Sigmoid colon (tissue), 4 donors: ENCODE measurements around the gene ZNF79.

Source experiments
- POLR2A ChIP-seq, 2 donors: fragments of 450-650 bp; IDR thresholded peaks; one replicate each; pipeline ENCODE4 v1.6.1; 2016; ENCODE audit warnings: antibody characterized with exemption in 2 of 2, mild to moderate bottlenecking in 2 of 2, moderate library complexity in 2 of 2
- POLR2AphosphoS5 ChIP-seq, 4 donors: sonication (generic); formaldehyde crosslinking; IDR thresholded peaks; one replicate each; pipeline ENCODE4 v1.6.1; 2017; ENCODE audit warnings: antibody characterized with exemption in 4 of 4
- TF ChIP-seq, protein P1 (sequence below), 4 experiments: fragments of 450-650 bp in 3 of 4; fragments of 200-600 bp in 1 of 4; IDR thresholded peaks; one replicate each; pipeline ENCODE4 v1.5.1; 2016 to 2019; ENCODE audit warnings: antibody characterized with exemption in 4 of 4, mild to moderate bottlenecking in 3 of 4, moderate library complexity in 2 of 4

DNA sequence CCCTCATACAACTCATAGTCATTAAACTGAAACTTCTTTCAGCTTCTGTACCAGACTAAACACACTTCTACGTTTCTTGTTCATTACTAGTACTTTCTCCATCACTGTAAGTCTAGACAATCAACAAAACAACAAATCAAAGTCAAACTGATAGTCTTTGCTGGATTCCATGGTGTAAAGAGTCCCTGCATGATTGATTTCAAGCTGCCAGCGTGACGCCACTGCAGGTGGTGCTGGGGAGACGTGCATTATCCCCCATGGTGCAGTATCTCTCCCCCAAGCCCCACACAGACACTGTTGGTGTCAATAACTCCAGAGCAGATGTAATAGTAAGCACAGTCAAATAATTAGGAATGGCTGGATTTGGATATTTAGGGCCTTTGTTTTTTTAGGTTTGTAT lies 37.9 kb upstream of the ZNF79 start:
- TF ChIP-seq, protein P1, sequence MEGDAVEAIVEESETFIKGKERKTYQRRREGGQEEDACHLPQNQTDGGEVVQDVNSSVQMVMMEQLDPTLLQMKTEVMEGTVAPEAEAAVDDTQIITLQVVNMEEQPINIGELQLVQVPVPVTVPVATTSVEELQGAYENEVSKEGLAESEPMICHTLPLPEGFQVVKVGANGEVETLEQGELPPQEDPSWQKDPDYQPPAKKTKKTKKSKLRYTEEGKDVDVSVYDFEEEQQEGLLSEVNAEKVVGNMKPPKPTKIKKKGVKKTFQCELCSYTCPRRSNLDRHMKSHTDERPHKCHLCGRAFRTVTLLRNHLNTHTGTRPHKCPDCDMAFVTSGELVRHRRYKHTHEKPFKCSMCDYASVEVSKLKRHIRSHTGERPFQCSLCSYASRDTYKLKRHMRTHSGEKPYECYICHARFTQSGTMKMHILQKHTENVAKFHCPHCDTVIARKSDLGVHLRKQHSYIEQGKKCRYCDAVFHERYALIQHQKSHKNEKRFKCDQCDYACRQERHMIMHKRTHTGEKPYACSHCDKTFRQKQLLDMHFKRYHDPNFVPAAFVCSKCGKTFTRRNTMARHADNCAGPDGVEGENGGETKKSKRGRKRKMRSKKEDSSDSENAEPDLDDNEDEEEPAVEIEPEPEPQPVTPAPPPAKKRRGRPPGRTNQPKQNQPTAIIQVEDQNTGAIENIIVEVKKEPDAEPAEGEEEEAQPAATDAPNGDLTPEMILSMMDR (IDR thresholded peaks at IDR 0.05), result no peak
- TF ChIP-seq POLR2A (IDR thresholded peaks at IDR 0.05) (no peak), POLR2AphosphoS5 (IDR thresholded peaks at IDR 0.05) (no peak)
